Hematopoietic multipotent progenitor cell treated with erythropoietin and hydrocortisone succinate and interleukin-3 and kit ligand, for 8 days (in vitro differentiated cells): ENCODE results near the gene PPP1R3C.

Experiments
- DNase-seq: peaks from one replicate; pipeline ENCODE4 v3.0.0-alpha.2; 2015

The PPP1R3C gene

DNA sequence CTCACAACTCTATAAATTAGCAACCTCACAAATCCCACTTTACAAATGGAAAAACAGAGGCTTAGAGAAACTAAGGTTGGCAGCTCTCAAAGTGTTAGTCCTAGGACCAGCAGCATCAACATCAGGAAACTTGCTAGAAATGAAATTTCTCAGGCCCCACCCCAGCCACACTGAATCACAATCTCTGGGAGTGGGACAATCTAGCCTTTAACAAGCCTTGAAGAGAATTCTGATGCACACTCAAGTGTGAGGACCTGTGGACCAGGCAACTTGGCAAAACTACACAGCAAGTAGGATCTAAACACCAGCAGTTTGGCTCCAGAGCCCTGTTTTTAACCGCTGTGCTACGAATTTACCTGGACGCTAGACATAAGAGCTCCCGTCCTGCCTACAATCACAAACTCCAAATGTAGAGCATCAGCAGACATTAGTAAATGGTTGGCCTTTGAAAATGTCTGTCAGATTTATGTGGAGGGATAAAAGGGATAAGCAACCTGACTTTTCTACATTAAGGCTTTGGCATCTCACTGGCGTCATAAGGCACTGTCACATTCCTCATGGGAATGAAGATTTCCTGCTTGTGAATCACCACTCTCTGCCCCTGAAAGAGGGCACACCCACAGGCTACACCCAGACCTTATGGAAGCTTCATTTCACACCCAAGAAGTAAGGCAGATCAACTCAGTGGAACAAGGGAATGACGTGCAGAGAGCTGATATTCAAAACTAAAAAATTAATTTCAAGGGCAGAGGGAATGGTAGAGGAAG lies 34.5 kb downstream of the PPP1R3C start:
- DNase-seq, result no peak

DNA sequence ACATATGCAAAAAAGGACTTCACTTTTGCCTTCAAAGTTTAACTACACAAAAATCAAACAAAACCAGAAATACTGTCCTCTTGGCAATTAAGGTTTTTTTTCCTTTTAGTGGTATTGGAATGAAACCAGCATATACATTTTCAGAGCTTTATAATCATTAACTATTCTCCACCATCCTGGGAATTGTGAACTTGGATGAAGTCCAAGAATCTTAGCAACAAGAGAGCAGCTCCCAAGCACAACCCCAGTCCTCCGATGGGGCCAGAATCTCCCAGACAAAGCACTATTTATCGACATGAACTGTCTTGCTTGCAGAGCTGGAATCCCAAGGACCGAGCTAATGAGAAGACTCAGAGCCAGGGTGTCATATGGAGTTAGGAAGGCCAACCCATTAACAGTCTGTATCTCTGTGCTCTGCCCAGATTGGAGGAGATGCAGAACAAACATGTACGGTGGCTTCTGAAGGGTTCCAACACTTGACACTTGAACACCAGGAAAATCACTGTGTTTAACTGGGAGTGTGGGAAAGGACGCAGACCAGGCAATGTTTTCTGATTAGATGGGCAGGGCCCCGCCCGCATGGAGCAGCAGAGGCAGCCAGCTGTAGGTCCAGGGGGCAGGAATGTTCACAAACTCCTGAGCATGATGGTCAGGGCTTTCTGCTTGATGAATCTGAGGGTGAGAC lies 35.5 kb downstream of the PPP1R3C start:
- DNase-seq, result no peak

DNA sequence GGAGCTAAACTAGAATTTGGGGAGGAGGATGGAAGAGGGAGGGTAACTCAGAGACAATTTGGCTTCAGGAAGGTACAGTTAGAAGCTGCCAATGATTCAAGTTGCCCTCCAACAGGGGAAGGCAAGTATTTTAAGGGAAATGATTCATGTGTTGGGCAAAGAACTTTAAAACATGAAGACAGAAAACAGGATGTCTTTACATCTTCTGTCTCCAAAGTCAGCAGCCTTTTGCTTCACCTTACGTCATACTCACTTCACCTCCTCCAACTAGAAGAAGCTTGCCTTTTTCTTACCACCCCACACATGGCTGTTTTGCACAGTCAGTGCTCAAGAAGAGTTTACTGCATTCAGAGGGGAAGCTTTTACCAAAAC lies 36.1 kb downstream of the PPP1R3C start:
- no peak for DNase-seq

DNA sequence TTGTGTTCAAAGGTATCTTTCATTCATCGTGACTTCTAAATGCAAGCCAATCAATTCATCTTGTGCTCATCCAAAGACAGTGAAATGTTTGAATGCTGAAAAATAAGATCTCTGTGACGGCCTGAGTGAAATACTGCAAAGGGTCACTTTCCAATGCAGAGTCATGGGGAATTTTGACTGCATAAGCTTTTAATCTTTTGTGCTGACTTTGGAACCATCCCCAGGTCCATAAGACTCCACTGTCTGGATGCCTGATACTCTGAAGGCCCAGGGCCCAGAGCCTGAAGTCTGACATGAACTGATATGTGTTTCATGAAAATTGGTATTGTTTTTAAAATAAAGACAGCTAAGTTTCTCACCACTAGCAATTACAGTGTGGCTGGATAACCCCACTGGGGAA lies 39.0 kb downstream of the PPP1R3C start:
- no peak for DNase-seq

DNA sequence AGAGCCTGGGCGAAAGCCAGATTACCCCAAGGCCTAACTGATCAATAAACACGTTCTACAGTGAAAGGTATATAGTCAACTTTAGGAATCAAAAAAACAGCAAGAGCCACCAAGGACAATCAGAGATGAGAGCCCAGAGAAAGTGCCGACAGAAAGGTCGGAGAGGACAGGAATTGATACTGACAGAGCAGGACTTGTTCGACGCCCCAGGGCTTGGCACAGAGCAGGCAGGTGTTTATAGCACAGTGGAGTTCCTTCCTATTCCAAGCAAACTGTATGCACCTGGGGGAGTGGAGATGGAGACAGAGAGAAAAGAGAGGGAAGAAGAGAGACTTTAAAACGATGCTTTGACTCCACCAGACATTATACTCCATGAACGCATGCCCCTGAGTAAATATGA lies 39.5 kb downstream of the PPP1R3C start:
- no peak for DNase-seq

DNA sequence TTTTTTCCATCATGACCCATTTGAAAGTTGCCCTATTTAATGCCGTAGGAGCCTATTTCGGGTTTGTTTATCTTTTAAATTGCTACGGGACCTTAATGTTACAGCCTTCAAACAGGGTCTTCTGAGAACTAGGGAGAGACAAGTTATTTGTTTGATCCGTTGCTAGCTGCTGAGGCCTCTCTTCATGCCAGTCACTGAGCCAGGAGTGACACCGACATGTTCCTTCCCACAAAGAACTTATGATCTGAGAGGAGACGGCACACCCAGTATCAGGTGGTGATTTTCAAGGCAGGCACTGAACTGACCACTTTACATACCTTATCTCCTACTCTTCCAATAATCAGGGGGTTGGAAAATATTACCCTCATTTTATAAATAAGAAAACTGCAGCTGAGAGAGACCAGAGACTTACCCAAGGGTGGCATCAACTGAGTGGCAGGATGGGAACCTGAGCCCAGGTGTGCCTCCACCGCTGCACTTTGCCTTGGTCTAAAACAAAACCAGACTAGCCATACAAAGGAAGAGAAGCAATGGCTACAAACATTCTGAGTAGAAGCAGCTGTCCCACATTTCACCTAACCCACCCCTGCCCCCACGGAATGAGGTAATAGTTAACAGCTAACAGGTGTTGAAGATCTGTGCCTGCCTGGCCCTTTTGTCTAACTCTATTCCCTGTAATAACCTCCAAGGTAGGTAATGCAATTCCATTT lies 40.5 kb downstream of the PPP1R3C start:
- no peak for DNase-seq

DNA sequence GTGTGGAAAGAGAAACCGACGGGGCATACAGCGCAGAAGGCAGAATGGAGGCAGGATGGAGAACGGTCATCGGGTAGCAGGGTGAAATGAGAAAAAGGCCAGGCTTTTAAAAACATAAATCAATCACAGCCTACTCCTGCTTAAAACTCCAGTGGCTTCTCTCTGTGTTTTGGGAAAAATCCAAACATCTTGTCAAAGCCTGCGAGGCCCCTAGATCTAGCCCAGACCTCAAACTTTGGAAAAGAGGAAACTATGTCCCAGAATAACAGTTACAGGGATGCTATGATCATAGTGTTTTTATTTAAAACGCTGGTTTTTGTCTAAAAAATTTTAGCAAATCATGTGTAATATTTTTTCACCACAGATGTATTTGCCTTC lies 41.1 kb downstream of the PPP1R3C start:
- DNase-seq, result no peak

DNA sequence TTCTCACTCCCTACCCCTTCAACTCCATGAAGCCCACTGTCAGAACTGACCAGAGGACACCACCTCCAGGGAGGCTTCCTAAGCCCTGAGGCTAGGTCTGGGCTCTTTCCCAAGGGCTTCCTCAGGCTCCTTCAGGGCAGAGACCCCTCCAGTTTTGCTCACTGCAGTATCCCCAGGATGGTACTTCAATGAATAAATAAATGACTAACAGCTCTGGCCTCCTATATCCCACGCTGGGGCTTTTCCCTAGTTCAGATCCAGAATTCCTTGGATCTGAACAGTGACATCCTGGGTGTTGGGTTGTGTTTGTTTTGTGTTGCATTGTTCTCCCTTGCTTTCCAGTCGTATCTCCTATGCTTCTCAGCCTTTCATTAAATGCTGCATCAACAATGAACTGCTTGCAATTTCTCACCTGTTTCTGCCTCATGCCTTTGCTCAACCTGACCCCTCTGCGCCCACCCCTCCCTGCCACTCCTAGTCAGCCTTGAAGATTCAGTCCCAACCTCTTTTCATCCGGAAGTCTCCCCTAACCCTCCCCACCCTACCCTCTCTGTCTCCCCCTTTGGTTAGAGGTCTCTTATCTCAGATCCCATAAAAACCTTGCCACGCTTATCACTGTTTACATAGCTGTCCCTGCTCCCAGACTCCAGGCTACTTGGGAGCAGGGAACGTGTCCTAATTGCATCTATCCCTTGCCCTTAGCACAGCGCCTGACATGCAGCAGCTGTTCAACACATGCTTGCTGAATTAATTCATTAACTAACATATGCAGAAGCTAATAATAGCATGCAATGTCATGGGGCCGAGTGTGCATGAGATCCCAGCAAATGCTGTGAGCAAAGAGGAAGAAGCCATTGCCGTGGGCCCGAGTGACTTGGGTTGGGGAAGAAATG lies 41.7 kb downstream of the PPP1R3C start:
- no peak for DNase-seq

DNA sequence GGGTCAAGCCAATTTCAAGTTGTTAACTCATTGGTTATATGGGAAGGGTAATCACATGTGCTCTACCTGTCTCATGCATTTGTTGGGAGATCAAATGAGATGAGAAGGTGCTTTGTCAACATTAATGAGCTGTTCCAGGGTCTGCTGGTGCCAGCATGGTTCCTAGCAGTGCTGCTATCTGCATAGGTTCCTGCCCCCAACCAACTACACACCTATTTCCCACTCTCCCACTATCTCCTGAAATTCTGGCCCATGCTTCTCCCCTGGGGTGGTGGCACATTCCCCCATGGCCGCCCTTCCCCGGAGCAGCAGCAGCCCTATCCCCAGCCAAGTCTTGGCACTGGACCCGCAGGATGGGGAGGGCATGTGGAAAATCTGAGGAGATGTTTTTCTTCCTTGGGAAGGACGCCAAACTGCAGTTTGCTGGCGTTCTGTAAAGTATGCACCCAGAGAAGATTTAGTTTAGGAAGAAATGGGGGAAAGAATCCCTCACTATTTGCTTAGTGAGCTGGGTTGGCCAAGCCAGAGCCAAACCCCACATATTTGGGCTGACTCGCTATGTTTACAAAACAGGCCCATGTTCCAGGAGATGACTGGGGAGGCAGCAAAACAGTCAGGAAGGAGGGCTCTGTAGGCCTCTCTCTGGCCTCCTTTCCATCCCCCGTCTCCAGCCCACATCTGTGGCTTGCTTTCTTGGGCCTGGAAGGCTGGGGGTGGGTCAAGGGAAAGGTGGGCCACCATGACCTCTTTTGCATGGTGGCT lies 42.5 kb downstream of the PPP1R3C start:
- DNase-seq, result no peak

DNA sequence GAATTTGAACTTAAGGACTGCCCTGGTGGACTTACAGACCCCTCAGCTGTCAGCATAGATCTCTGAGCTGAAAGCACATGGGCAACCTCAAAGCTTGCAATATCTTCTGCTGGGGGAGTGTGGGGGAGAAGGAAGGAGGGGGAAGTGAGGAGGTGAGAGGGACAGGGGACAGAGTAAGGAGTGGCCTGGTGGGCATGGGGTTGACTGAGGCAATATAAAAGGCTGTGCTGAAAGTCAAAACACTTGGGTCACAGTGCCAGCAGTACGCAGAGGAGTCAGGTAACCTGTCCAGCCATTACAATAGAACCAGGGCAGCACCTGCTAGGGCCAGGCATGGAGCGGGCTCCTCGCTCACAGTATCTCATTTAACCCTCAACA lies 43.2 kb downstream of the PPP1R3C start:
- no peak for DNase-seq

DNA sequence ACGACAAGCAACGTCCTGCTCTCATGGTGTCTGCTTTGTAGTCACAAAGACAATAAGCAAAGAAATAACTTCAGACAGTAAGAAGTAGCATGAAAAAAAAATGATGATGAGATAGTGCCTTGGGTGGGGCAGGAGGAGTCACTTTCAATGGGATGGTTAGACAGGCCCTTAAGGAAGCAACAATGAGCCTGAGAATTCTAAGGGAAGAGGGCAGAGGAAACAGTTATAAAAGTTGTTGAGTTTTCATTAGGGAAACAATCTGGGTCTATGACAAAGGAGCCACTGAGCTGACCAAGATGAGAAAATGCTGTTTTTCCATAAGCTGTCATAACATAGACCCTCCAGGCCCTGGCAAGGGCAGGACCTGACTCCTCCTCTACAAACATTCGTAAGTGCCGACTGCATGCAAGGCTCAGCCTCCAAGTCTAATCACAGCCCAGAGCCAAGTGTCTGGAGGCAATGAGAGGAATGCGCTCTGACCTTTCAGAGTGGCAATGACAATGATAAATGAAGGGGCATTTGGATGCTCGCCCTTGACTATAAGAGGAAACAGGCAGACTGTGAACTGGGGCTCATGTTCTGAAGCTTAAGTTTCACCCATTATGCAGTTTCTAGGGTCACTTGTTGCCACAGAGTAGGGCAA lies 43.7 kb downstream of the PPP1R3C start:
- no peak for DNase-seq

DNA sequence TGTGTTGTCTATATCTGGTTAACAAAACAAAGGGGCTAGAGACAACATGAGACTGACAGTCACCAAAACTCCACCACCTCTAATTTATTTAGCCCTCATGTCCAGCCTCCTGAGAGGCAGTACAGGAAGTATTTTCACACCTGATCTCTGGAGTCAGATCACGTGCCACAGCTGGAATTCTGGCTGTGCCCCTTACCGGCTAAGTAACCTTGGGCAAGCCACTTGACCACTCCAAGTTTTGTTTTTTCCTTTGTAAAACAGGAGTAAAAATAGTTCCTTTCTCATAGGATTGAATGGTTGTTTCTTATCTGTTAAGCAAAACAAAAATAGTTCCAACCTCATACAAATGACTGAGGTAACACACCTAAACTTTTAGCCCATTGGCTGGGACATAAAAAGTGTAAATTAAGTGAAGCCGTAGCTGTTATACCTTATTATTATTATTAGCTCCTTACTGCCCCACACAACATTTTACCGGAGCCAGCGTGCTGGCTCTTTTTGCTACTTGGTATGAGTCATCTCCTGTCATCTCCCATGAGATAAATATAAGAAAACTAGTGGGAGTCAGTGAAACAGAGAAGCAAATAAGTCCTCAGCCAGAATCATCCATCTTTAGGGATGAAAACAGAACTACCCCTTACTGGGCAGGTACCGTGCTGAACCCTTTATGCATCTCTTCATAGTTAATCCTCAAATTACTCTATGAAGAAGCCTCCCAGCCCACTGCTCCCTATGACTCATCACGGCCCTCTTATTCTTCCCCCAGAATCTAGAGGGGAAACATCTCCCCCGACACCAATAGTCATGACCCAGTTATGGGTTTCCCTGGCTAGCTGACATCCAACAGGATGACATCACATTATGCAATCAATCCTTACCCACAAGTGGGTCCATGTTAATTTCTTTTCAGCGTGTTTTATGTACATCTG lies 44.9 kb downstream of the PPP1R3C start:
- no peak for DNase-seq

DNA sequence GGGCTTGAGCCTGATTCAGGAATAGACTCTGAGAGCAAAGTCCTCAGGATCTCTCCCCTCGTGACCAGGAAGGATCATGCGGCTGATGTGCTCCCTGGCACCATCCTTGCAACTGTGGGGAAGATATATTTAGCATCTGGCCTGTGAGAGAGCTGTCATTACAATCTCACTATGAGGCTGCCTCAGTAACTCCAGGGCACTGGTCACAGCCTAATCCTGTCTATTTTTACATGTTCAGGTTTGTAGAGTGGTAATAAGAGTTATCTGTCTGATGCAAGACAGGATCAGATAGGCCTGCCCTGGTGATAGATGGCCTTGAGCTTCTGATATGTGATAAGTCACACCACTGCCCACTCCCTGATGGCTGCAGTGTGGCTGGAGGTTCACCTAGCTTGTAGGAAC lies 50.7 kb downstream of the PPP1R3C start:
- DNase-seq, result no peak

DNA sequence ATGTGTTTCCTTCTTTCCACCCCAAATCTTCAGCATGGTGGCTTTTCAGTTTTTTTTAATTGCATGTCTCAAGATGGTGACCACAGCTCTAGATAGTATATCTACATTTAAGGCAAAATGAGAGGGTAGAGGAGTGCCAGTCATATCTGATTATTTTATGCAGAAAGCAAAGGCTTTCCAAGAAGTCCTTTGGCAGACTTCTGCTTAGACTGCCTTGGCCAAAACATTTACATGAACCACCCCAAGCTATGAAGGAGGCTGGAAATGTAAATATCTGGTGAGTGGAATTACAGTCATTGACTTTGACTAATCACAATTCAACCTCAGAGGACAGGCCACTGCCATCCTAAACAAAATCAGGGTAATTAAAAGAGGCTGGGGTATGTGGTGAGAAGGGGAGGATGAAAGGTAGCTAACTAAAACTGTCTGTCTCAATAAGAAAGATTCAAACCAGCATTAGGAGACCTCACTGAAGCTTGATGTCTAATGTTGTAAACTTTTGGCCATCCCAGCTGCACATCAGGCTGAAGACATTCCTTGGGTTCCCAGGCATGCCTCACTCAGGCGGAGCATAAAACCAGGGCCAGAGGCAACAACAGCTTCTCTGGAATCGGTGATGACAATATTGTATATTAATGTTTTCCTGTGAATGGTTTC lies 53.4 kb downstream of the PPP1R3C start:
- DNase-seq, result no peak
